Measurements from ENCODE around the gene TRMT44.

- TF ChIP-seq EZH2 (IDR thresholded peaks at IDR 0.05; ENCODE audit: borderline replicate concordance, low read depth, low read length, severe bottlenecking) (no peak), CTCF (IDR thresholded peaks at IDR 0.05; ENCODE audit: borderline replicate concordance, extremely low read depth, low read length, poor library complexity, severe bottlenecking) (no peak)
Measured at GRCh38 chr4:8507624-8508023, 67.0 kb downstream of the TRMT44 start.
